K562 (cell line): Measurements from ENCODE around the gene POR. TPM values are rescaled to one million over a fixed set of nuclear protein-coding genes. Genes with fewer than 3 reads are reported as not detected.
A peak's percentile ranks its signal among the peaks of the same experiment; 100 is the strongest.

Source experiments
- ADNP ChIP-seq: fragments of 200-800 bp; sonication (Bioruptor generic); IDR thresholded peaks from 2 replicates; pipeline ENCODE4 v1.6.1; 2016; ENCODE audit warnings: missing genetic modification characterization, missing compliant biosample characterization
- ATF7 ChIP-seq: fragments of 450-650 bp; IDR thresholded peaks from 2 replicates; pipeline ENCODE4 v1.7.1; 2014; ENCODE audit warnings: mild to moderate bottlenecking, moderate library complexity
- CTBP1 ChIP-seq: fragments of 450-650 bp; IDR thresholded peaks from 2 replicates; pipeline ENCODE4 v1.6.1; 2016; ENCODE audit warnings: borderline replicate concordance
- DPF2 ChIP-seq: fragments of 450-650 bp; IDR thresholded peaks from 2 replicates; pipeline ENCODE4 v1.6.1; 2016
- EP300 ChIP-seq: IDR thresholded peaks from 2 replicates; pipeline ENCODE4 v1.6.1; 2012; ENCODE audit warnings: low read length, improper control_type of control experiment
- FOXK2 ChIP-seq, 2 experiments: fragments of 450-650 bp; IDR thresholded peaks in 1 of 2; conservative IDR thresholded peaks in 1 of 2; 2 replicates each; pipeline ENCODE4 v1.6.1; 2016; ENCODE audit warnings: low read depth in 2 of 2, mild to moderate bottlenecking in 1 of 2
- GATAD2A ChIP-seq: fragments of 450-650 bp; IDR thresholded peaks from 2 replicates; pipeline ENCODE4 v1.6.1; 2017
- HCFC1 ChIP-seq: IDR thresholded peaks from 2 replicates; pipeline ENCODE4 v1.6.1; 2012; ENCODE audit warnings: low read depth, low read length, improper control_type of control experiment
- HDAC2 ChIP-seq: fragments of 450-650 bp; IDR thresholded peaks from 2 replicates; pipeline ENCODE4 v1.6.1; 2016; ENCODE audit warnings: mild to moderate bottlenecking
- JUN ChIP-seq, 2 experiments: sonication (generic) in 1 of 2; formaldehyde crosslinking in 1 of 2; IDR thresholded peaks; 2 replicates each; pipeline versions ENCODE4 v1.6.1 to v1.8.0; 2012 to 2022; ENCODE audit warnings: borderline replicate concordance in 2 of 2, mild to moderate bottlenecking in 2 of 2, improper control_type of control experiment in 1 of 2, low read depth in 1 of 2, low read length in 1 of 2, missing genetic modification reagents in 1 of 2
- JUND ChIP-seq, 2 experiments: IDR thresholded peaks; 2 replicates in 1 of 2; 3 replicates in 1 of 2; pipeline ENCODE4 v1.6.1; 2011; ENCODE audit warnings: borderline replicate concordance in 2 of 2, low read depth in 2 of 2, low read length in 2 of 2, improper control_type of control experiment in 1 of 2, missing biosample characterization in 1 of 2, missing genetic modification characterization in 1 of 2, missing genetic modification reagents in 1 of 2
- MAFG ChIP-seq: fragments of 450-650 bp; conservative IDR thresholded peaks from 2 replicates; pipeline ENCODE4 v1.6.1; 2016; ENCODE audit warnings: missing genetic modification characterization, missing compliant biosample characterization
- MBD2 ChIP-seq: sonication (generic); IDR thresholded peaks from 2 replicates; pipeline ENCODE4 v1.6.1; 2016; ENCODE audit warnings: low read depth, borderline replicate concordance
- MECOM ChIP-seq: fragments of 250-450 bp; sonication (Bioruptor Pico); IDR thresholded peaks from 2 replicates; pipeline ENCODE4 v1.8.0; 2022; ENCODE audit warnings: inconsistent platforms
- NR2C2 ChIP-seq, 2 experiments: fragments of 200-800 bp in 1 of 2; sonication (Bioruptor generic) in 1 of 2; sonication (generic) in 1 of 2; formaldehyde crosslinking in 1 of 2; IDR thresholded peaks; 2 replicates each; pipeline versions ENCODE4 v1.6.1 to v1.8.0; 2016 to 2022; ENCODE audit warnings: mild to moderate bottlenecking in 1 of 2, missing compliant biosample characterization in 1 of 2, missing genetic modification characterization in 1 of 2, missing genetic modification reagents in 1 of 2
- NRF1 ChIP-seq, 2 experiments: fragments of 450-650 bp; IDR thresholded peaks in 1 of 2; conservative IDR thresholded peaks in 1 of 2; 2 replicates each; pipeline ENCODE4 v1.6.1; 2014; ENCODE audit warnings: mild to moderate bottlenecking in 2 of 2
- RBBP5 ChIP-seq: fragments of 200-600 bp; sonication (generic); IDR thresholded peaks from 2 replicates; pipeline ENCODE4 v1.6.1; 2012; ENCODE audit warnings: borderline replicate concordance, mild to moderate bottlenecking, low read length, control low read depth, inconsistent platforms; ENCODE audit not compliant: insufficient read depth, poor library complexity, severe bottlenecking
- SAFB2 ChIP-seq: fragments of 200-400 bp; formaldehyde crosslinking; IDR thresholded peaks from 2 replicates; pipeline ENCODE4 v1.6.1; 2018; ENCODE audit warnings: borderline replicate concordance, low read length, low read depth, moderate library complexity; ENCODE audit not compliant: severe bottlenecking
- SIX5 ChIP-seq, 2 experiments: IDR thresholded peaks; 2 replicates each; pipeline ENCODE4 v1.6.1; 2011; ENCODE audit warnings: low read length in 2 of 2, borderline replicate concordance in 1 of 2, low read depth in 1 of 2, mild to moderate bottlenecking in 1 of 2, moderate library complexity in 1 of 2; ENCODE audit not compliant: insufficient read depth in 1 of 2
- SOX6 ChIP-seq: fragments of 450-650 bp; IDR thresholded peaks from 2 replicates; pipeline ENCODE4 v1.6.1; 2014; ENCODE audit warnings: mild to moderate bottlenecking
- SRSF9 ChIP-seq: fragments of 200-400 bp; formaldehyde crosslinking; IDR thresholded peaks from 2 replicates; pipeline ENCODE4 v1.6.1; 2017; ENCODE audit warnings: low read depth, low read length, borderline replicate concordance
- TSHZ1 ChIP-seq: fragments of 250-450 bp; sonication (Bioruptor Pico); IDR thresholded peaks from 2 replicates; pipeline ENCODE4 v1.4.0; 2020; ENCODE audit warnings: mild to moderate bottlenecking, moderate library complexity
- ZNF316 ChIP-seq: fragments of 450-650 bp; IDR thresholded peaks from 2 replicates; pipeline ENCODE4 v1.6.1; 2016
- ZNF384 ChIP-seq: IDR thresholded peaks from 2 replicates; pipeline ENCODE4 v1.6.1; 2012; ENCODE audit warnings: low read depth, low read length, improper control_type of control experiment
- polyA plus RNA-seq, 8 experiments: library from polyadenylated mRNA; depleted of rRNA in 4 of 8; stranded (reverse) in 5 of 8; unstranded in 3 of 8; fragments of >200 nt; fragmentation: Nextera tagmentation in 2 of 8; fragmentation: Illumina TruSeq in 1 of 8; extraction: Ambion mirVana in 2 of 8; extraction: Trizol in 1 of 8; gene quantifications; 2 replicates each; pipeline versions ENCODE4 v1.2.1 to v1.2.3, GENCODE V29; 2011 to 2014; ENCODE audit warnings: inconsistent platforms in 1 of 8, missing spikeins in 1 of 8
- total RNA-seq, 7 experiments: library from RNA; depleted of rRNA in 6 of 7; stranded (reverse); fragments of >200 nt in 6 of 7; fragmentation: Illumina TruSeq in 2 of 7; extraction: Trizol in 2 of 7; gene quantifications; 2 replicates each; pipeline versions ENCODE4 v1.2.1 to v1.2.3, GENCODE V29; 2011 to 2021; ENCODE audit warnings: low replicate concordance in 1 of 7

POR gene
- total and polyA plus RNA-seq, 9 of the 15 experiments (the other 6 are each of a cell fraction or from before 2014, with no cell fraction given), result 4.7 to 142 (median 40.8) TPM

- TF ChIP-seq JUND (IDR thresholded peaks at IDR 0.05; ENCODE audit: borderline replicate concordance, low read depth, low read length) (peak; percentile 77; the same call in 1 of the 2 replicates), JUND (tag; IDR thresholded peaks at IDR 0.05; ENCODE audit: borderline replicate concordance, low read depth, low read length) (peak; percentile 81; the same call in 1 of the 3 replicates), SAFB2 (no peak), ADNP (tag) (0 out of 2 replicates have a peak, but pooled peaks have one; percentile 39), NRF1 (conservative IDR thresholded peaks at IDR 0.05 in 1 of 2, IDR thresholded peaks at IDR 0.05 in 1 of 2) (peak in 1 of 2 experiments; percentile 53; a peak in 2 of 4 replicates), SOX6 (peak; percentile 28; the same call in 1 of the 2 replicates), NR2C2 (CRISPR knock-in tag; IDR thresholded peaks at IDR 0.05) (no peak), NR2C2 (tag; IDR thresholded peaks at IDR 0.05) (peak; percentile 91), ZNF316 (peak; percentile 64; the same call in 1 of the 2 replicates), DPF2 (peak; percentile 86), SIX5 (IDR thresholded peaks at IDR 0.05; ENCODE audit: borderline replicate concordance in 1 of 2, insufficient read depth in 1 of 2, low read depth in 1 of 2, low read length in 2 of 2) (no peak), MECOM (CRISPR knock-in tag) (0 out of 2 replicates have a peak, but pooled peaks have one; percentile 68), ZNF384 (peak; percentile 78), FOXK2 (conservative IDR thresholded peaks at IDR 0.05 in 1 of 2, IDR thresholded peaks at IDR 0.05 in 1 of 2; ENCODE audit: low read depth in 2 of 2) (peak in 1 of 2 experiments; percentile 60; a peak in 2 of 4 replicates), TSHZ1 (CRISPR knock-in tag) (no peak), RBBP5 (no peak), CTBP1 (peak; percentile 99), JUN (IDR thresholded peaks at IDR 0.05; ENCODE audit: borderline replicate concordance, low read depth, low read length) (peak; percentile 47; the same call in 1 of the 2 replicates), JUN (CRISPR knock-in tag; IDR thresholded peaks at IDR 0.05; ENCODE audit: borderline replicate concordance) (no peak), ATF7 (peak; percentile 81), MAFG (tag) (peak; percentile 88), HCFC1 (peak; percentile 7; the same call in 1 of the 2 replicates), EP300 (peak; percentile 27), GATAD2A (0 out of 2 replicates have a peak, but pooled peaks have one; percentile 19), SRSF9 (no peak), MBD2 (no peak), HDAC2 (peak; percentile 73)
Observed at GRCh38 chr7:75906991-75907667, 7.8 kb upstream of the POR start (continued).
